ENCODE results near the gene PPP1R12B. TPM values are rescaled to one million over a fixed set of nuclear protein-coding genes. Genes with fewer than 3 reads are reported as not detected.
"Not testable (repeated sequence)": the region's sequence is repeated elsewhere in the genome, so short reads cannot be mapped to it uniquely, and the experiment has no call there.

PPP1R12B gene
- total RNA-seq, 1 donor from 2014 or later = 7.2 TPM

GRCh38 chr1:202627841-202628565 is 279.5 kb downstream of the PPP1R12B start:
- Mint-ChIP-seq H3K36me3 (ENCODE audit: low read depth, unreplicated experiment) (no peaks in the 10 kb centered on the region), H3K4me3 (ENCODE audit: unreplicated experiment) (no peak overlapping the region), H3K27me3 (ENCODE audit: unreplicated experiment) (peaks cover 7% of the 10 kb centered on the region), H3K27ac (ENCODE audit: unreplicated experiment) (no peak overlapping the region), H3K4me1 (ENCODE audit: unreplicated experiment) (no peaks in the 10 kb centered on the region), H3K9me3 (ENCODE audit: unreplicated experiment) (no peaks in the 10 kb centered on the region)
- no peak for DNase-seq (ENCODE audit: low spot score)
- TF ChIP-seq CTCF (IDR thresholded peaks at IDR 0.05; ENCODE audit: unreplicated experiment) = no peak

GRCh38 chr1:202628646-202629215 is 280.2 kb downstream of the PPP1R12B start:
- H3K27ac Mint-ChIP-seq (ENCODE audit: unreplicated experiment) = no peak overlapping the region
- H3K36me3 Mint-ChIP-seq (ENCODE audit: low read depth, unreplicated experiment) = no peaks in the 10 kb centered on the region
- H3K27me3 Mint-ChIP-seq (ENCODE audit: unreplicated experiment) = peaks cover 7% of the 10 kb centered on the region
- no peak for TF ChIP-seq CTCF (IDR thresholded peaks at IDR 0.05; ENCODE audit: unreplicated experiment)
- no peaks in the 10 kb centered on the region for H3K9me3 Mint-ChIP-seq (ENCODE audit: unreplicated experiment)
- no peak for DNase-seq (ENCODE audit: low spot score)
- no peaks in the 10 kb centered on the region for H3K4me1 Mint-ChIP-seq (ENCODE audit: unreplicated experiment)
- H3K4me3 Mint-ChIP-seq (ENCODE audit: unreplicated experiment) = no peak overlapping the region

- DNase-seq (ENCODE audit: low spot score); H3K9me3 Mint-ChIP-seq (ENCODE audit: unreplicated experiment); H3K4me3 Mint-ChIP-seq (ENCODE audit: unreplicated experiment); H3K27me3 Mint-ChIP-seq (ENCODE audit: unreplicated experiment); H3K4me1 Mint-ChIP-seq (ENCODE audit: unreplicated experiment); H3K36me3 Mint-ChIP-seq (ENCODE audit: low read depth, unreplicated experiment); H3K27ac Mint-ChIP-seq (ENCODE audit: unreplicated experiment): not testable (repeated sequence)
Observed at GRCh38 chr1:202629257-202629811, 280.8 kb downstream of the PPP1R12B start.

- not testable (repeated sequence) for H3K27me3 Mint-ChIP-seq (ENCODE audit: unreplicated experiment); H3K36me3 Mint-ChIP-seq (ENCODE audit: low read depth, unreplicated experiment); H3K9me3 Mint-ChIP-seq (ENCODE audit: unreplicated experiment); H3K4me3 Mint-ChIP-seq (ENCODE audit: unreplicated experiment); H3K27ac Mint-ChIP-seq (ENCODE audit: unreplicated experiment); DNase-seq (ENCODE audit: low spot score); H3K4me1 Mint-ChIP-seq (ENCODE audit: unreplicated experiment)
Observed at GRCh38 chr1:202630096-202630495, 281.6 kb downstream of the PPP1R12B start.

- no peaks in the 10 kb centered on the region for H3K4me1 Mint-ChIP-seq (ENCODE audit: unreplicated experiment)
- H3K27ac Mint-ChIP-seq (ENCODE audit: unreplicated experiment) = no peak overlapping the region
- no peak for DNase-seq (ENCODE audit: low spot score)
- H3K4me3 Mint-ChIP-seq (ENCODE audit: unreplicated experiment) = no peak overlapping the region
- H3K9me3 Mint-ChIP-seq (ENCODE audit: unreplicated experiment) = no peaks in the 10 kb centered on the region
- peaks cover 7% of the 10 kb centered on the region for H3K27me3 Mint-ChIP-seq (ENCODE audit: unreplicated experiment)
- H3K36me3 Mint-ChIP-seq (ENCODE audit: low read depth, unreplicated experiment) = no peaks in the 10 kb centered on the region
- TF ChIP-seq CTCF (IDR thresholded peaks at IDR 0.05; ENCODE audit: unreplicated experiment) = no peak
Observed at GRCh38 chr1:202630541-202630940, 282.0 kb downstream of the PPP1R12B start.
